HG02943 (cell line): Measurements from ENCODE around the gene LOXL3.

Experiments used
- ATAC-seq: cut with Tn5 transposase; IDR thresholded peaks from one replicate; pipeline ENCODE4 v1.9.1; 2021; ENCODE audit warnings: mild to moderate bottlenecking, low read depth, moderate library complexity; ENCODE audit not compliant: unreplicated experiment

Gene LOXL3

GRCh38 chr2:74512744-74513604 is 40.8 kb downstream of the LOXL3 start:
- no peak for ATAC-seq

GRCh38 chr2:74511104-74511989 is 42.4 kb downstream of the LOXL3 start:
- ATAC-seq = no peak

GRCh38 chr2:74510272-74510671 is 43.5 kb downstream of the LOXL3 start:
- ATAC-seq = no peak

- ATAC-seq = peak; percentile 10
These were observed 45.7 kb downstream of the LOXL3 start for GRCh38 chr2:74507926-74508520.

- peak; percentile 86 for ATAC-seq
These were observed 46.4 kb downstream of the LOXL3 start, which contains the start of gene PCGF1 for GRCh38 chr2:74507145-74507925. Gene PCGF1 (minus strand): TSS chr2:74507695. CDS start chr2:74507668, 27 bp downstream.

GRCh38 chr2:74505448-74506246 is 48.1 kb downstream of the LOXL3 start:
- no peak for ATAC-seq

GRCh38 chr2:74504591-74504990 is 49.2 kb downstream of the LOXL3 start:
- ATAC-seq = no peak

GRCh38 chr2:74503506-74504475 is 50.0 kb downstream of the LOXL3 start:
- no peak for ATAC-seq

GRCh38 chr2:74502720-74503505 is 50.8 kb downstream of the LOXL3 start:
- ATAC-seq = no peak

- ATAC-seq = no peak
These were observed 51.5 kb downstream of the LOXL3 start for GRCh38 chr2:74502147-74502719.

GRCh38 chr2:74501335-74502071 is 52.2 kb downstream of the LOXL3 start:
- no peak for ATAC-seq

- no peak for ATAC-seq
These were observed 53.2 kb downstream of the LOXL3 start for GRCh38 chr2:74500578-74500946.

GRCh38 chr2:74499940-74500577 is 53.7 kb downstream of the LOXL3 start:
- no peak for ATAC-seq

GRCh38 chr2:74499267-74499939 is 54.3 kb downstream of the LOXL3 start, which contains the start of gene LBX2:
Gene LBX2 (minus strand): TSS chr2:74499603. CDS start chr2:74499537, 66 bp downstream.
- ATAC-seq = no peak

GRCh38 chr2:74498500-74499266 is 55.1 kb downstream of the LOXL3 start:
- no peak for ATAC-seq
